HUDEP-2 (cell line): ENCODE results near the gene APLP2.
A peak's percentile ranks its signal among the peaks of the same experiment; 100 is the strongest.

ENCODE experiments used
- DNase-seq, 76 experiments: peaks; one replicate each; lab custom pipeline; 2025; ENCODE audit not compliant: unreplicated experiment in 76 of 76; lab: John Stamatoyannopoulos, UW

Gene APLP2

GRCh38 chr11:130139401-130139800, 69.7 kb downstream of the APLP2 start:
- DNase-seq = no peak

- DNase-seq = no peak
Observed at GRCh38 chr11:130141561-130142341, 72.1 kb downstream of the APLP2 start.

- DNase-seq = no peak
Observed at GRCh38 chr11:130144141-130144540, 74.4 kb downstream of the APLP2 start.

DNA sequence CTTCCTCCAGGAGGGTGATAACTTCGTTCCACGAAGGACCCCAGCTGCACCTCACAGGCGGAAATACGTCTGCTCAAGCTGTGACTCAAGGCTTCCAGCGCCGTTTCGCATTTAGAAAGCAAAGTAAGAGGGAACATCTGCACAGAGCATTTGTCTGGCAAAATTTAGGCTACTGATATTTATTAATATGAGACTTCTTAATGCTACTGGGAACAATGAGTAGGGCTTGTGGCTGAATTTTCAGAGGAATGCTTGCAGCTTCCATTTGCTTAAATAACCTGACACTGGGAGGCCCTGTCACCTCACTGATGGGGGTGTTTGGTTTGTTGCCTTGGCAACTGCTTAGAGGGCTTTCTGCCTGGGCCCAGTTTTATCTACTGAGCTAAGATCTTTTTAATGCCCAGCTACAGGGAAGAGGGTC, 75.2 kb downstream of the APLP2 start:
- DNase-seq = no peak

- no peak for DNase-seq
Observed at GRCh38 chr11:130145311-130145812, 75.7 kb downstream of the APLP2 start.

GRCh38 chr11:130145975-130146776, 76.5 kb downstream of the APLP2 start:
- no peak for DNase-seq

GRCh38 chr11:130146796-130147195, 77.1 kb downstream of the APLP2 start:
- no peak for DNase-seq

DNA sequence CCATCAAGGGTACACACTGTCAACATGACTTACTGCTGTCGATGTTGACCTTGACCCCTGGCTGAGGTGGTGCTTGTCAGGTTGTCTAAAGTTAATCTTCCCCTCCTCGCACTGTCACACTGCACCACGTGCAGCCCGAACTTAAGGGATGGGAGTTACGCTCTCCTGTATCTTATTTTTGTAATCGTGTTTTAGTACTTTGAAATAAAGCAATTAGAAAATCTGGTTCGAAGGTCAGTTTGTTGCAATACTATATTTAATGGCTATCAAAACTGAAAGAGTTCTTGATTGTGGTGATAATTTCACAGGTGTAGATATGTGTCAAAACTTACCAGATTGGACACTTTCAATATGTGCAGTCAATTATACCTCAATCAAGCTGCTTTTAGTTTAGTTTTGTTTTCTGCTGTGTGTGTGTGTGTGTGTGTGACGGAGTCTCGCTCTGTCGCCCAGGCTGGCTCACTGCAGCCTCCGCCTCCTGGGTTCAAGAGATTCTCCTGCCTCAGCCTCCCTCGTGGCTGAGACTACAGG, 79.2 kb downstream of the APLP2 start:
- DNase-seq = no peak

DNA sequence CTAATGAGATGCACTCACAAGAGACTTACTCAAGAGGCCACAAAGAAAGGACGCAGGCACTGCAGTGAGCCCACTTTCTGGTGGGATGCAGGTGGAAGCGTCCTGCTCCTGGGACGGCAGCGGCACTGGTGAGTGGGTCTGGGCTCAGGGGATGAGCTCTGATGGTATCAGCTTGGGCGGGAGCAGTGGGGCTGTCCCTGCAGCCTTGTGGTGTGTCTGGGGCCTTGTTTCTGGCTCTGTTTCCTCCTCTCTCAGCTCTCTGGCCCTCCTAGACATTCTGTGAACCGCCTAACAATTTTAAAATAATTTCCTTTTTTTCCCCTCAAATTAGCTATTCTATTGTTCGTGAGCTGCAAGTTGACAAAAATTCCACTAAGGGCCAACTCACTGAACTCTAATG, 81.1 kb downstream of the APLP2 start:
- DNase-seq = no peak

DNA sequence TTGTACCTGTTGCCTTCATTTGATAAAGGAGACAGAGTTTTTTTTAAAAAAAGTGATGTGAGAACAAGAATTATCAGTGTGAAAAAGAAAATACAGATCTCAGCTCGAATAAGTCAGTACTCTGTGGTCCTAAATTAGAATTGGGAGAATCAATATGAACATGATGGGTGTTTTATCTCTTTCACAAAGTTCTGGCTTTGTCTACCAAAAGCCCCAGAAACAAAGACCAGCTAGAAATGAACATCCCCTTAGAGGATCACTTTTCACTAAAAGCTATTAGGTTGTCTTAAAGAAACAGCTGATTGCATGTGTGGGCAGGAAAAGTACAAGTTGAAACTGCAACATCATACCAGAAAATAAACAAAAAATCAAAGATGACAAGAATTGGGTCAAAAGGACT, 81.5 kb downstream of the APLP2 start:
- no peak for DNase-seq

GRCh38 chr11:130156108-130157022, 86.7 kb downstream of the APLP2 start:
- DNase-seq = peak in 2 of 76 experiments; percentile 19 to 24

GRCh38 chr11:130157101-130157500, 87.4 kb downstream of the APLP2 start:
- no peak for DNase-seq

GRCh38 chr11:130157840-130158239, 88.1 kb downstream of the APLP2 start:
- DNase-seq = no peak

DNA sequence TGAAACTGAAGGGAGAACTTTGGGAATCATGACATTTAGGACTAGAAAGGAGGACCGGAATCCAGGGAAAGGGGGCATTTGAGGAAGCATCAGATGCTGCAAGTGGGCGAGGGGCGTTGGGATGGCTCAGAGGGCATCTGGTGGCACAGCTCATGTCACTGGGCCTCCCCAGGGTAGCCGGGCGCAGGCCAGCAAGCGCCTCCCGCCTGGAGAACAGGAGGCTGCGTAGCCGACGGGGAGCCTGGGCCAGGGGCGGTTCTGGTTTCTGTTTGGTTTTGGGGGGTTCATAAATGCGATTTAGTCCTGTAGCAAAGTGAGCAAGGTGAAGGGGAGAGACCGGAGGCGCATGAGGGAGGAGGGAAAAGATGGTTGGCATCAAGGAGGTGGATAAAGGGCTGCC, 89.4 kb downstream of the APLP2 start:
- no peak for DNase-seq

- DNase-seq = no peak
Observed at GRCh38 chr11:130159657-130160497, 90.2 kb downstream of the APLP2 start, which contains the start of gene ST14. Gene ST14, plus strand, starts transcription at chr11:130159782. Its CDS starts 198 bp downstream, at chr11:130159980.

DNA sequence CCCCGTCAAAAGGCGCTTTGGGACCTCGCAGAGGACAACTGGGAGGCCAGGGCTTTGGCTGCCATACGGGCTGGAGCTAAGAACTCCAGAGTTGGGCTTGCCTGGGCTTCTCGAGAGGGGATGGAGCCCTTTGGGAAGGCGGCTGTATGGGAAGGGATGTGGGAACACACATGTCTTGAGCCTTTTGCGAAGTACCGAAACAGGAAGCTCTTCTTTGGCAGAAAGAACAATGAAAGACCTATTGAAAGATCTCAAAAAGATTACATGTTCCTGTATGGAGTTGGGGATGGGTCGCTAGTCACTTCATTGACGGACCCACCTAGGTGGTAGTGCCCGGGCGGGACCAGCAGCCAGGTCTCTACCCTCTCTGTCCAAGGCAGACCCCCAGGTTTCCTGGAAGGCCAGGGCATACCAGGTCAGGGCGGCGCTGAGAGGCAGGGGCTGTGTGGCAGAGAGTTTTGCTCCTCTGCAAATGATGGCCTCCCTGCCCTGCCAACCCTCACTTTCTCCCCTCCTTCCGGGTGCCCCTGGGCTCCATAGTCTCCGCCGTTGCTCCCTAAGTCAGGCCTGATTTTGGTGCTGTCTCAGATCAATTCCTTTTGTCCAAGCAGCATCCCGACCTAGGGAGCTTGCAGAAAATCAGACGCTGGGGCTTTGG, 90.9 kb downstream of the APLP2 start:
- no peak for DNase-seq

- no peak for DNase-seq
Observed at GRCh38 chr11:130161441-130162145, 91.9 kb downstream of the APLP2 start.

- no peak for DNase-seq
Observed at GRCh38 chr11:130162733-130163132, 93.0 kb downstream of the APLP2 start.
